Mucosa of descending colon (tissue), 3 donors: ENCODE measurements around the gene RASAL1. TPM values are rescaled to one million over a fixed set of nuclear protein-coding genes. Genes with fewer than 3 reads are reported as not detected.

Experiments
- ATAC-seq: fragments of 200-7000 bp; cut with Tn5 transposase; one replicate; pipeline ENCODE4 v1.9.1; 2020; ENCODE audit warnings: mild to moderate bottlenecking, moderate library complexity
- DNase-seq, 3 donors: peaks; one replicate each; pipeline ENCODE4 v3.0.0-alpha.2; 2020
- H3K36me3 ChIP-seq: fragments of 200-600 bp; one replicate; pipeline ENCODE4 v1.8.0; 2021; ENCODE audit warnings: low read depth, mild to moderate bottlenecking
- H3K4me1 ChIP-seq: fragments of 200-600 bp; one replicate; pipeline ENCODE4 v1.8.0; 2021; ENCODE audit warnings: low read depth, mild to moderate bottlenecking
- H3K4me3 ChIP-seq: fragments of 200-600 bp; one replicate; pipeline ENCODE4 v1.8.0; 2021; ENCODE audit warnings: mild to moderate bottlenecking
- H3K9me3 ChIP-seq: fragments of 200-600 bp; one replicate; pipeline ENCODE4 v1.8.0; 2021; ENCODE audit warnings: mild to moderate bottlenecking
- CTCF ChIP-seq: fragments of 200-600 bp; IDR thresholded peaks from one replicate; pipeline ENCODE4 v1.8.0; 2022; ENCODE audit warnings: antibody characterized with exemption, mild to moderate bottlenecking
- intact Hi-C, 2 donors: fragments of 100-400 bp; cut with DNase I in 1 of 2; cut with micrococcal nuclease in 1 of 2; formaldehyde crosslinking; loops; one replicate each; pipeline versions ENCODE4 v1.11.0 to v1.11.1; 2022; cut with DNase I, micrococcal nuclease
- total RNA-seq, 3 donors: library from RNA; stranded (reverse); fragmentation: NEBNext Ultra II Directional in 2 of 3; extraction: Animal tissue kit (Norgen Biotek cat#: 25700) in 2 of 3; gene quantifications; one replicate each; pipeline versions ENCODE4 v1.2.1 to v1.2.4, GENCODE V29; 2021 to 2023
- donor health status: DM: no; HTN: no; CAD: no; lungs with moderate emphysema.
- donor health status: DM: no; HTN: no; CAD: no.
- donor health status: DM: no; HTN: yes; CAD: no.

The RASAL1 gene
- total RNA-seq, 3 donors from 2014 or later: 3.3 to 7.9 (median 6.5) TPM

DNA sequence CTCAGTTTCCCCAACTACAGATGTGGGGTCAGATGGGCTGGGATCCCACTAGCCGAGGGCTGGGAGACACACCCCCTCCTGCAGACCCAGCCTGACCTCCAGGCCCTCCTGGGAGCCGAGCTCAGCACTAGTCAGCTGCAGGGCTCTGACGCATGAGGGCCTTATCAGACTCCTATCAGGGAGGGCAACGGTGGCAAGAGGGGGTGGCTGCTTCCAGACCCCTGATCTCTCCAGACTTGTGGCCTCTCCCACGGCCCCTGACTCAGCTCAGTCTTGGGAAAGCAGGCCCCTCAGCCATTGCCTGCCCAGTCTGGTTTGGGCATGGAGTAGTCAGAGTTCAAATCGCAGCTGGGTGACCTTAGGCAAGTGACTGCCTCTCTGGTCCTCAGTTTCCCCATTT lies 2.5 kb downstream of the RASAL1 start:
- H3K9me3 ChIP-seq: no peaks in the 10 kb centered on the region
- no peak for TF ChIP-seq CTCF
- ATAC-seq: no peak
- no peaks in the 10 kb centered on the region for H3K36me3 ChIP-seq
- DNase-seq: no peak
- H3K4me3 ChIP-seq: no peak overlapping the region
- peaks cover 14% of the 10 kb centered on the region for H3K4me1 ChIP-seq
- intact Hi-C loops: no loop called here

DNA sequence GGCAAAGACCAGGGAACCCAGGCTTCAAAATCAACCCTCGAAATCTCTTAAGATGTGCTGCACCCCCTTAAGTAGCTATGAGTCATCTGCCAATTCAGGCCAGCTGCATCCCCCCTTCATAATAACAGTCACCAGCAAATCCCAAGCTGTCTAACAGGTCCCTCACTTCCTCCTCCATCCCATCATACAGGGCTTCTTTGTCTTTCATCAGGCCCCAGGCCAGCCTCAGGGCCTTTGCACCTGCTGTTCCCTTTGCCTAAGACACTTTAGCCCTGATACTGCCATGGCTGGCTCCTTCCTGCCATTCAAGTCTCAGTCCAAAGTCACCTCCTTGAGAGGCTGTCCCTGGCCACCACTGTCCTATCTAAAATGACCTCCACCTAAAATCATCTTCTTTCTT lies 4.0 kb downstream of the RASAL1 start:
- DNase-seq: no peak
- Histone ChIP-seq H3K36me3 (no peaks in the 10 kb centered on the region), H3K4me3 (no peak overlapping the region), H3K9me3 (no peaks in the 10 kb centered on the region), H3K4me1 (peaks cover 14% of the 10 kb centered on the region)
- no peak for ATAC-seq
- TF ChIP-seq CTCF: no peak
- intact Hi-C loops: no loop called here

DNA sequence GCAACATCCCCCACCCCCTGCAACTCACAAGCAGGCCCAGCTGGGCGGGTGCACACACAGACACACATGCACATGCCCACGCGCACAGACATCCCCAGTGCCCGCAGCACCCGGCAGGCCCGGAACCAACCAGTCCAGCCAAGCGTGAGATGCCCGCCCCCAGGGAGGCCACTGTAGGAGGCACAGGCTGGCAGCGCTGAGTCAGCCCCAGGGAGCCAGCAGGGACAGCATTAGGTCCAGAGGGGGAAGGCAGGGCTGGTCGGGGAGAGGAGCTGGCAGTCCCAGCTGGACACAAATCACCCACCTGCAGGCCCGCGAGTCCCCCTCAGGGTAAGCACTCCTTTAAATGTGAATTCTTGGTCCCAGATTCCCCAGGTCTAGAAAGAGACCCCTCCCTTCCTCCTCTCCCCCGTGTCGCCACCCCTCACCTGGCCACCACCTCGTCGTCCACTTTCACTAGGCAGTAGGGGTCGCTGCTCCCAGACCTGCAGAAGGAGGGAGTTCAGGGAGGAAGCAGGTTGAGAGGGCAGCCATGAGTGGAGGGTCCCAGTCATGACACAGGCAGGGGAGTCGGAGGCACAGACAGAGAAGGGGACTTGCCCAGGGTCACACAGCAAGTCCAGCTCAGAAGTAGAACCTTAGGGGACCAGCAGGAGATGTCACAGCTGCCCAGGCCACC lies 5.0 kb downstream of the RASAL1 start:
- Histone ChIP-seq H3K9me3 (no peaks in the 10 kb centered on the region), H3K36me3 (no peaks in the 10 kb centered on the region), H3K4me1 (peaks cover 5% of the 10 kb centered on the region), H3K4me3 (no peak overlapping the region)
- no peak for TF ChIP-seq CTCF
- ATAC-seq: peak; percentile 23
- peak in 1 of 3 donors; percentile 64 for DNase-seq
- intact Hi-C loops: no loop called here

GRCh38 chr12:113129664-113130456 lies 5.7 kb downstream of the RASAL1 start:
- ATAC-seq: peak; percentile 4
- intact Hi-C loops: no loop called here
- TF ChIP-seq CTCF: no peak

DNA sequence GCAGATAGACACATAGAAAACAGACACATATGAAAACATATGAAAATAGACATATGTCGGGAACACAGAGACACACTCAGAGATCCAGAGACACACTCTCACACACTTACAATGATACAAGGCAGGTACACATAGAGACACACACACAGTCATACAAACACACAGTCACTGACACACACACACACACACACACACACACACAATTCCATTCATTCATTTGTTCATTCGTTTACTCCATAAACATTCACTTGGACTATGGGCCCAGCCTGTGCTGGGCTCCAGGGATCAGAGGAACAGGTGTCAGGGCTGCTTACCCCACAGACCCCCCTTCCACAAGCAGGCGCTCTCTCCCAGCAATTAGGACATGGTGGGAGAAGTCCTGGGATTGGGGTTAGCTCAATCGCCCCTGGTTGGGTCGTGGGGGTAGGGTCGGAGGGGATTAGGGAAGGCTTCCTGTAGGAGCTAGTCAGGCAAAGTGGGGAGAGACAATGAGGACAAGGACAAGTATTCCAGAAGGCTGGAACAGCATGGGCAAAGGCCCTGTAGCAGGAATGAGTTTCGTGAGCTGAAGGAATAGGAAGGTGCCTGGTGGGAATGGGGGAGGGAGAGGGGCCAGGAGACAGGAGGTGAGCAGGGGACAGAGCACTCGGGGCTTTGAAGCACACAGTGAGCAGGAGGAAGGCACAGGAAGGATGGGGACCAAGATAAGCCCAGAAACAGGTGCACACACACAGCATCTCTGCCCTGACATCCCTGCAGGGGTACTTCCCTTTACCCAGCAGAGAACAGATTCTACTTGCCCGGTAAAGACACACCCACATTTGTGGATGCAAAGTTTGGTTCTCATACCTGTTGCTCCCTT lies 6.5 kb downstream of the RASAL1 start:
- intact Hi-C loops: no loop called here
- H3K4me1 ChIP-seq: no peaks in the 10 kb centered on the region
- H3K4me3 ChIP-seq: no peak overlapping the region
- no peaks in the 10 kb centered on the region for H3K9me3 ChIP-seq
- ATAC-seq (no peak), DNase-seq (no peak)
- no peaks in the 10 kb centered on the region for H3K36me3 ChIP-seq
- TF ChIP-seq CTCF: no peak

More at GRCh38 chr12:113129664-113130456, 5.7 kb downstream of the RASAL1 start:
- peaks cover 1% of the 10 kb centered on the region for H3K4me1 ChIP-seq
- H3K4me3 ChIP-seq: no peak overlapping the region
- H3K36me3 ChIP-seq: no peaks in the 10 kb centered on the region
- no peaks in the 10 kb centered on the region for H3K9me3 ChIP-seq
- no peak for DNase-seq
